Caco-2 (cell line): Measurements from ENCODE around the gene TIMM44. TPM values are rescaled to one million over a fixed set of nuclear protein-coding genes. Genes with fewer than 3 reads are reported as not detected.

ENCODE experiments used
- BruUV-seq: library from RNA; stranded (reverse); fragments of 400-500 nt; replicated peaks from 2 replicates; lab custom pipeline; 2021; lab: Mats Ljungman, UMichigan
- CTCF ChIA-PET: fragments of 300-600 bp; sonication (Branson Sonifier 250); formaldehyde crosslinking; loops from one replicate; lab custom pipeline; 2022; ENCODE audit warnings: antibody characterized with exemption; lab: Charles Lee
- POLR2A ChIA-PET: fragments of 300-600 bp; sonication (Branson Sonifier 250); formaldehyde crosslinking; loops from one replicate; lab custom pipeline; 2022; ENCODE audit warnings: antibody characterized with exemption; lab: Charles Lee
- DNase-seq, 2 experiments: peaks; one replicate each; pipeline versions ENCODE4 v3.0.0 to v3.0.0-alpha.2; 2020 to 2022
- H3K27me3 ChIP-seq: replicated peaks from 2 replicates; pipeline ENCODE4 v1.6.0; 2011; ENCODE audit warnings: low read length; ENCODE audit not compliant: control insufficient read depth, insufficient read depth
- H3K36me3 ChIP-seq: 2 replicates; pipeline ENCODE4 v1.5.1; 2011; ENCODE audit warnings: low read length; ENCODE audit not compliant: control insufficient read depth, insufficient read depth
- H3K4me1 ChIP-seq: fragments of 250-450 bp; sonication (Bioruptor Pico); 2 replicates; pipeline ENCODE4 v1.5.1; 2020; ENCODE audit warnings: mild to moderate bottlenecking
- H3K4me3 ChIP-seq: 2 replicates; pipeline ENCODE4 v1.5.1; 2011; ENCODE audit warnings: low read depth, mild to moderate bottlenecking, control low read depth, low read length
- H3K9me3 ChIP-seq: fragments of 250-450 bp; sonication (Bioruptor Pico); 2 replicates; pipeline ENCODE4 v1.5.1; 2020; ENCODE audit warnings: mild to moderate bottlenecking, moderate library complexity
- H3K27ac Mint-ChIP-seq: one replicate; pipeline ENCODE4 v1.8.0; 2022; ENCODE audit warnings: mixed read lengths; ENCODE audit not compliant: unreplicated experiment
- H3K27me3 Mint-ChIP-seq: one replicate; pipeline ENCODE4 v1.8.0; 2022; ENCODE audit warnings: mixed read lengths; ENCODE audit not compliant: insufficient read depth, unreplicated experiment
- H3K36me3 Mint-ChIP-seq: one replicate; pipeline ENCODE4 v1.8.0; 2022; ENCODE audit warnings: mild to moderate bottlenecking, mixed read lengths; ENCODE audit not compliant: insufficient read depth, unreplicated experiment
- H3K4me1 Mint-ChIP-seq: one replicate; pipeline ENCODE4 v1.8.0; 2022; ENCODE audit warnings: low read depth, mixed read lengths; ENCODE audit not compliant: unreplicated experiment
- H3K4me3 Mint-ChIP-seq: one replicate; pipeline ENCODE4 v1.8.0; 2022; ENCODE audit warnings: mild to moderate bottlenecking, moderate library complexity, mixed read lengths; ENCODE audit not compliant: unreplicated experiment
- H3K9me3 Mint-ChIP-seq: one replicate; pipeline ENCODE4 v1.8.0; 2022; ENCODE audit warnings: mixed read lengths; ENCODE audit not compliant: unreplicated experiment
- CTCF ChIP-seq, 2 experiments: fragments of 200-600 bp in 1 of 2; IDR thresholded peaks; 1 replicate in 1 of 2; 2 replicates in 1 of 2; pipeline versions ENCODE4 v1.5.1 to v1.8.0; 2011 to 2022; ENCODE audit warnings: antibody characterized with exemption in 1 of 2, control low read depth in 1 of 2, inconsistent platforms in 1 of 2, low read depth in 1 of 2, low read length in 1 of 2, mild to moderate bottlenecking in 1 of 2, moderate library complexity in 1 of 2; ENCODE audit not compliant: insufficient read depth in 1 of 2, severe bottlenecking in 1 of 2, unreplicated experiment in 1 of 2
- intact Hi-C: fragments of 100-400 bp; cut with micrococcal nuclease; formaldehyde crosslinking; loops from one replicate; pipeline ENCODE4 v1.10.0; 2022; ENCODE audit not compliant: unreplicated experiment
- total RNA-seq: library from RNA; stranded (reverse); gene quantifications from 2 replicates; pipeline ENCODE4 v1.2.3, GENCODE V29; 2022

The TIMM44 gene
- total RNA-seq, 1 experiment from 2014 or later: 129 TPM

DNA sequence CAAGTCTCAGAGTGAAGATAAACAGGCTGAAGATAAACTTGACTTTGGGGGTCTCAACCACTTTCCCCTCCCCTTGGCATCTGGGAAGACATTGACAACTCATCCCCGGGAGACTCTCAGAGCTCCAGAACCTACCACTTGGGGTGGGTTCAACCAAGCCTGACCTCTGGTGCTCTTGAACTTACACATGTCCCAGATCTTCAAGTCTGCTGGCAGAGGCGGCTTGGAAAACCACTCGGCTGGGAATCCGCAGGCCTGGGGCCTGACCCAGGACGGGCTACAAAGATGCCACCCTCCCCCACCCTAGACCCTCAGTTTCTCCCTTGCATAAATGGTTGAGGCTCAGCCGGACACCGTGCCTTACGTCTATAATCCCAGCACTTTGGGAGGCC, 54.6 kb downstream of the TIMM44 start:
- peak overlapping the region; percentile 70 for H3K4me3 Mint-ChIP-seq
- no peaks in the 10 kb centered on the region for H3K4me1 Mint-ChIP-seq
- peak overlapping the region; percentile 66 for H3K4me3 ChIP-seq
- CTCF ChIA-PET: interaction anchor here (0.7 to 1.2 kb wide), 2 partner anchors 20 to 344 kb away, joined by 3 to 8 read pairs; no protein-coding TSS in a partner anchor
- no peaks in the 10 kb centered on the region for H3K36me3 ChIP-seq
- H3K9me3 Mint-ChIP-seq: no peaks in the 10 kb centered on the region
- H3K36me3 Mint-ChIP-seq: no peaks in the 10 kb centered on the region
- intact Hi-C loops: loop anchor here (2.0 to 5.0 kb wide), 2 partner anchors 14 to 37 kb away; partner anchors contain the start of gene MAP2K7
- H3K9me3 ChIP-seq: no peaks in the 10 kb centered on the region
- no peaks in the 10 kb centered on the region for H3K27me3 Mint-ChIP-seq
- H3K4me1 ChIP-seq: peaks cover 10% of the 10 kb centered on the region; the same call in 1 of the 2 replicates
- DNase-seq: no peak
- POLR2A ChIA-PET: interaction anchor here (0.5 to 2.3 kb wide), 5 partner anchors 8 to 318 kb away, joined by 3 to 12 read pairs (median 6); partner anchors contain the start of genes MAP2K7 and TIMM44
- BruUV-seq: TSS peak; percentile 86
- TF ChIP-seq CTCF (IDR thresholded peaks at IDR 0.05; ENCODE audit: insufficient read depth in 1 of 2, low read depth in 1 of 2, low read length in 1 of 2, severe bottlenecking in 1 of 2, unreplicated experiment in 1 of 2): no peak
- peak overlapping the region; percentile 19 for H3K27ac Mint-ChIP-seq
- H3K27me3 ChIP-seq: no peaks in the 10 kb centered on the region

DNA sequence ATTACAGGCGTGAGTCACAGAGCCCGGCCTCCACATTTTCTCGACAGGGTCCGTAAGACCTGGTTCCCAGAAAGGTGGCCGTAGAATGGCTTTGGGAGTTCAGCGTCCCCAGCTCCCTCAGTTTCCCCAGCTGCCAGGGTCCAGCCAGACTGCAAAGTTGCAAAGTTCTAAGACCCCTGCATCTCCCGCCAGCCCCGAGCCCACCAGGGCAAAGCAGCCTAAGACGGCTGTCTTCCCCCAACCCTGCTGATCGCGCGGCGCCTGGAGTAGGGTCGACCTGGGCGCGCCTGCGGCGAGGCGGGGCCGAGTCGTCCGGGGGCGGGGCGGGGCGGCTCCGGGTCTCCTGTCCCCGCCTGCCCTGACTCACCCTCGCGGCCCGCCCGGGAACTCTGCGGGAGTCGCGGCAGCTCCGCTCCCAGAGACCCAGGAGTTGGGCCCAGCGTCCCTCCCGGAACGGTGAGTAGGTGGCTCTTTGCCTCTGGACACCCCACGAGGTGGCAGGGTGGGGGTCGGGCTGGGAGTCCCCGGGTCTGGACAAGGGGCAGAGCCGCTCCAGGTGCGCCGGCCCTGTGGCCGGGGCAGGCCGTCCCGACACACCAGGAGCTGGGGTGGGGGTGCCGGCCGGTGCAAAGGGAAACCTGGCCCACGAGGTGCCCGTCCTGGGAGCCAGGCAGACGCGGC, 55.2 kb downstream of the TIMM44 start, which contains the start of gene LRRC8E:
Gene LRRC8E, plus strand, starts transcription at position 366 of the 681 bp plus-strand sequence. CDS start 7,094 bp downstream, outside the sequence.
- ChIA-PET CTCF (interaction anchor here (0.7 to 1.2 kb wide), 3 partner anchors 19 to 344 kb away, joined by 3 to 8 read pairs (median 3); no protein-coding TSS in a partner anchor), POLR2A (interaction anchor here (0.6 to 2.3 kb wide), 5 partner anchors 15 to 318 kb away, joined by 3 to 12 read pairs (median 8); partner anchors contain the start of genes MAP2K7 and TIMM44)
- TF ChIP-seq CTCF (IDR thresholded peaks at IDR 0.05; ENCODE audit: insufficient read depth in 1 of 2, low read depth in 1 of 2, low read length in 1 of 2, severe bottlenecking in 1 of 2, unreplicated experiment in 1 of 2): peak in 1 of 2 experiments; percentile 10
- Mint-ChIP-seq H3K4me3 (peak within 1 kb of the TSS; percentile 70), H3K27me3 (no peaks in the 10 kb centered on the region), H3K36me3 (no peaks in the 10 kb centered on the region), H3K4me1 (no peaks in the 10 kb centered on the region), H3K27ac (peak within 1 kb of the TSS; percentile 19), H3K9me3 (no peaks in the 10 kb centered on the region)
- DNase-seq: peak; percentile 78 to 85
- BruUV-seq: no TSS peak
- Histone ChIP-seq H3K4me3 (peak within 1 kb of the TSS; percentile 66), H3K4me1 (peaks cover 10% of the 10 kb centered on the region; the same call in 1 of the 2 replicates), H3K9me3 (no peaks in the 10 kb centered on the region), H3K36me3 (no peaks in the 10 kb centered on the region), H3K27me3 (no peaks in the 10 kb centered on the region)
- intact Hi-C loops: loop anchor here (2.0 to 5.0 kb wide), 2 partner anchors 15 to 36 kb away; partner anchors contain the start of gene MAP2K7
